OCI-LY7 (cell line): ENCODE measurements around the gene WLS.

Experiments
- CTCF ChIP-seq: fragments of 200-600 bp; sonication (generic); conservative IDR thresholded peaks from 2 replicates; pipeline ENCODE4 v1.5.1; 2014; ENCODE audit warnings: mild to moderate bottlenecking, antibody characterized with exemption, low read length, moderate library complexity, mixed read lengths
- EZH2phosphoT487 ChIP-seq: fragments of 200-600 bp; sonication (generic); IDR thresholded peaks from 2 replicates; pipeline ENCODE4 v1.6.1; 2018; ENCODE audit warnings: low read depth, borderline replicate concordance, mild to moderate bottlenecking, mixed run types, antibody characterized with exemption, low read length, moderate library complexity, mixed read lengths

- TF ChIP-seq CTCF: no peak
- TF ChIP-seq EZH2phosphoT487: no peak
These were observed 84.7 kb downstream of the WLS start for GRCh38 chr1:68147534-68148171.
